GM19099 (cell line): ENCODE measurements around the gene UBR4.

Source experiments
- POLR2A ChIP-seq: IDR thresholded peaks from 3 replicates; pipeline ENCODE4 v1.6.1; 2011; ENCODE audit warnings: low read depth; ENCODE audit not compliant: insufficient read length; ENCODE audit errors: extremely low read depth

Gene UBR4

GRCh38 chr1:19100028-19100427 is 110.0 kb downstream of the UBR4 start:
- no peak for TF ChIP-seq POLR2A

- no peak for TF ChIP-seq POLR2A
Measured at GRCh38 chr1:19096990-19097389, 113.1 kb downstream of the UBR4 start.

- no peak for TF ChIP-seq POLR2A
Measured at GRCh38 chr1:19096036-19096833, 113.8 kb downstream of the UBR4 start.

- TF ChIP-seq POLR2A, result no peak
Measured at GRCh38 chr1:19091196-19091953, 118.7 kb downstream of the UBR4 start.

- no peak for TF ChIP-seq POLR2A
Measured at GRCh38 chr1:19089524-19089923, 120.5 kb downstream of the UBR4 start.

GRCh38 chr1:19088717-19089442 is 121.2 kb downstream of the UBR4 start:
- no peak for TF ChIP-seq POLR2A

- no peak for TF ChIP-seq POLR2A
Measured at GRCh38 chr1:19087737-19088594, 122.1 kb downstream of the UBR4 start.

GRCh38 chr1:19087017-19087736 is 122.9 kb downstream of the UBR4 start:
- no peak for TF ChIP-seq POLR2A

GRCh38 chr1:19086176-19086875 is 123.7 kb downstream of the UBR4 start:
- TF ChIP-seq POLR2A, result no peak

- no peak for TF ChIP-seq POLR2A
Measured at GRCh38 chr1:19084206-19084738, 125.8 kb downstream of the UBR4 start.

GRCh38 chr1:19083081-19083480 is 127.0 kb downstream of the UBR4 start:
- no peak for TF ChIP-seq POLR2A

GRCh38 chr1:19081218-19081893 is 128.7 kb downstream of the UBR4 start:
- TF ChIP-seq POLR2A, result no peak

- no peak for TF ChIP-seq POLR2A
Measured at GRCh38 chr1:19080721-19081120, 129.3 kb downstream of the UBR4 start.
